HEK293T (cell line): ENCODE data around the gene C16orf74.

Experiments used
- CTCF ChIA-PET: fragments of 350-600 bp; formaldehyde crosslinking; extraction: SDS; loops from one replicate; lab custom pipeline; 2021; ENCODE audit warnings: antibody characterized with exemption, inconsistent platforms; lab: Yijun Ruan, JAX
- POLR2A ChIA-PET: fragments of 350-600 bp; formaldehyde crosslinking; extraction: SDS; loops from one replicate; lab custom pipeline; 2020; ENCODE audit warnings: antibody characterized with exemption, inconsistent platforms; lab: Yijun Ruan, JAX
- DNase-seq: peaks from one replicate; pipeline ENCODE4 v3.0.0; 2012; ENCODE audit warnings: mixed read lengths; ENCODE audit errors: extremely low spot score
- ARNT ChIP-seq: fragments of 450-650 bp; IDR thresholded peaks from 2 replicates; pipeline ENCODE4 v1.6.1; 2017; ENCODE audit warnings: mild to moderate bottlenecking
- BHLHE40 ChIP-seq: fragments of 450-650 bp; IDR thresholded peaks from 2 replicates; pipeline ENCODE4 v1.6.1; 2016; ENCODE audit warnings: mild to moderate bottlenecking, moderate library complexity, borderline replicate concordance
- CTBP1 ChIP-seq: fragments of 450-650 bp; IDR thresholded peaks from 2 replicates; pipeline ENCODE4 v1.6.1; 2016; ENCODE audit warnings: borderline replicate concordance
- ELF4 ChIP-seq: fragments of 450-650 bp; IDR thresholded peaks from 2 replicates; pipeline ENCODE4 v1.6.1; 2017; ENCODE audit warnings: antibody characterized with exemption
- FOXA1 ChIP-seq: fragments of 450-650 bp; IDR thresholded peaks from 2 replicates; pipeline ENCODE4 v1.6.1; 2016; ENCODE audit warnings: mild to moderate bottlenecking
- FOXK2 ChIP-seq: fragments of 450-650 bp; IDR thresholded peaks from 2 replicates; pipeline ENCODE4 v1.6.1; 2016; ENCODE audit warnings: mild to moderate bottlenecking
- FOXM1 ChIP-seq: fragments of 450-650 bp; IDR thresholded peaks from 2 replicates; pipeline ENCODE4 v1.6.1; 2017; ENCODE audit warnings: mild to moderate bottlenecking, borderline replicate concordance
- HDGF ChIP-seq: fragments of 450-650 bp; IDR thresholded peaks from 2 replicates; pipeline ENCODE4 v1.6.1; 2017; ENCODE audit warnings: antibody characterized with exemption, borderline replicate concordance
- L3MBTL2 ChIP-seq: fragments of 450-650 bp; conservative IDR thresholded peaks from 2 replicates; pipeline ENCODE4 v1.6.1; 2016; ENCODE audit warnings: mild to moderate bottlenecking
- LEF1 ChIP-seq: fragments of 450-650 bp; IDR thresholded peaks from 2 replicates; pipeline ENCODE4 v1.6.1; 2017; ENCODE audit warnings: mild to moderate bottlenecking, borderline replicate concordance
- NFRKB ChIP-seq: fragments of 450-650 bp; IDR thresholded peaks from 2 replicates; pipeline ENCODE4 v1.6.1; 2016; ENCODE audit warnings: mild to moderate bottlenecking, moderate library complexity
- SP1 ChIP-seq: fragments of 450-650 bp; IDR thresholded peaks from 2 replicates; pipeline ENCODE4 v1.6.1; 2017
- SUZ12 ChIP-seq: fragments of 450-650 bp; IDR thresholded peaks from 2 replicates; pipeline ENCODE4 v1.6.1; 2016; ENCODE audit warnings: mild to moderate bottlenecking
- TARDBP ChIP-seq: fragments of 450-650 bp; IDR thresholded peaks from 2 replicates; pipeline ENCODE4 v1.6.1; 2016
- ZNF384 ChIP-seq: fragments of 450-650 bp; IDR thresholded peaks from 2 replicates; pipeline ENCODE4 v1.6.1; 2016
- TF ChIP-seq, protein P1 (sequence below): fragments of 450-650 bp; IDR thresholded peaks from 2 replicates; pipeline ENCODE4 v1.6.1; 2016

C16orf74 gene

DNA sequence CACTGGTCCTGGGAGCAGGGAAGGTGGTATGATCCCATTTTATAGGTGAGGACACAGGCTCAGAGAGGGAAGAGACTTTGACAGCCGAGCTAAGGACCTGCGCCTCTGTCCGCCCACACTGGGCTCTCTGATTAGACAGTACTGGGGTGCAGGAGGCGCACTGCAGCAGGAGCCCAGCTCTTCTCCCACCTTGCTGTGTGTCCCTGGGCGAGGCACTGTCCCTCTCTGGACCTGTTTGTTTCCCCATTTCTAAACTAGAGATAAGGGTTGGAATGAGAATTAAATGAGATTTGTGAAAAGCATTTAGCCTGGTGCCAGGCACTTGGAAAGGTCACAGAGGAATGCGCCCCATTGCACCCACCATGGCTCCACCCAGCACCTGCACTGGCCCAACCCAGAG, 42.6 kb downstream of the C16orf74 start:
- ChIA-PET CTCF (no interaction called here), POLR2A (no interaction called here)
- TF ChIP-seq CTBP1 (no peak), BHLHE40 (no peak), SUZ12 (no peak), ELF4 (no peak), TARDBP (no peak)
- DNase-seq = no peak

DNA sequence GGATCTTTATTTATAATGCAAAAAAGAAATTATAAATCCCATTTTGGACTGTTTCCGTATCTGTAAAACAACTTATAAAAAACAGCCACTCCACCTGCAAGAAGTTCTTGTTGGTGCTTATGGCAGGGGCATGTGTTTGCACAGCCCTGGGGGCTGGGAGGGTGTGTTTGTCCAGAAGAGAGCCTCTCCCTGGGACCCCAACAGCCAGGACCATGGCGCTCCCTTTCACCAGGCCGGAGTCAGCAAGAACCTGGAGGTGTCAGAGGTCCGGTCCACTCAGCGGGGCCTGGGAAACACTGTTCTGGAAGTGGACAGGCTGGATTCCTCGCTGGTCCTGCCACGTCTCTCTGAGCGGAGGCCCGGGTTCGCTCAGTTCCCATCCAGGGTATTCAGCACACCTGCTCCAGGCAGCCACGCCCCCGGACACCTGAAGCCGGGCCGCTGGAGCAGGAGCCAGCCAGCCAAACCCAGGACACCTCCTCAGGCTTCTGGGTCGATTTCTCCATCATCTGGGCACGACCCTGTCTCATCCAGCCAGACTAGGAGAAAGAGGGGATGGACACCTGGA, 43.3 kb downstream of the C16orf74 start:
- DNase-seq = no peak

DNA sequence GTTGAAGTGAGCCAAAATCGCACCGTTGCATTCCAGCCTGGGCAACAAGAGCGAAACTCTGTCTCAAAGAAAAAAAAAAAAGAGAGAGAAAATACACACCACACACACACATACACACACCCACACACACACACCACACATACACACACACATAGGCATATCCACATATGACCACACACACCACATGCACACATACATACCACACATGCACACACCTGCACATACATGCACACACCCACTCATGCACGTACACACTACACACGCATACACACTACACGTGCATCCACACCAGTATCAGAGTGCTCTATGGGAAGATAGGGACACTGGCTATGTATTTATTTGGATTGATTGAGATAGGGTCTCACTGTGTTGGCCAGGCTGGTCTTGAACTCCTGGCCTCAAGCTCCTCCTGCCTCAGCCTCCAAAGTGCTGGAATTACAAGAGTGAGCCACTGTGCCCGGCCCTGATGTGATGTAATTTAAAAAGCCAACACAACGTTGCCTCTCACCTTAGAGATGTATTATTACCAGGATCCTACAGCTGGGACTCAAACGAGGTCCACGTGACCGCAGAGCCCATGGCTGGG, 44.4 kb downstream of the C16orf74 start:
- ChIA-PET CTCF (no interaction called here), POLR2A (no interaction called here)
- TF ChIP-seq TARDBP (no peak), ARNT (no peak), SUZ12 (no peak), BHLHE40 (no peak), CTBP1 (no peak), HDGF (no peak)
- no peak for DNase-seq

More for the DNA sequence above, 43.3 kb downstream of the C16orf74 start:
- TF ChIP-seq HDGF (no peak), SUZ12 (no peak), ELF4 (no peak), SP1 (no peak), ZNF384 (no peak), CTBP1 (no peak), TARDBP (no peak), LEF1 (no peak), BHLHE40 (no peak), ARNT (no peak), FOXA1 (no peak), L3MBTL2 (no peak), FOXK2 (no peak), NFRKB (no peak), FOXM1 (no peak)
- TF ChIP-seq, protein P1, sequence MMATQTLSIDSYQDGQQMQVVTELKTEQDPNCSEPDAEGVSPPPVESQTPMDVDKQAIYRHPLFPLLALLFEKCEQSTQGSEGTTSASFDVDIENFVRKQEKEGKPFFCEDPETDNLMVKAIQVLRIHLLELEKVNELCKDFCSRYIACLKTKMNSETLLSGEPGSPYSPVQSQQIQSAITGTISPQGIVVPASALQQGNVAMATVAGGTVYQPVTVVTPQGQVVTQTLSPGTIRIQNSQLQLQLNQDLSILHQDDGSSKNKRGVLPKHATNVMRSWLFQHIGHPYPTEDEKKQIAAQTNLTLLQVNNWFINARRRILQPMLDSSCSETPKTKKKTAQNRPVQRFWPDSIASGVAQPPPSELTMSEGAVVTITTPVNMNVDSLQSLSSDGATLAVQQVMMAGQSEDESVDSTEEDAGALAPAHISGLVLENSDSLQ = no peak
- POLR2A ChIA-PET = no interaction called here
- CTCF ChIA-PET = no interaction called here

DNA sequence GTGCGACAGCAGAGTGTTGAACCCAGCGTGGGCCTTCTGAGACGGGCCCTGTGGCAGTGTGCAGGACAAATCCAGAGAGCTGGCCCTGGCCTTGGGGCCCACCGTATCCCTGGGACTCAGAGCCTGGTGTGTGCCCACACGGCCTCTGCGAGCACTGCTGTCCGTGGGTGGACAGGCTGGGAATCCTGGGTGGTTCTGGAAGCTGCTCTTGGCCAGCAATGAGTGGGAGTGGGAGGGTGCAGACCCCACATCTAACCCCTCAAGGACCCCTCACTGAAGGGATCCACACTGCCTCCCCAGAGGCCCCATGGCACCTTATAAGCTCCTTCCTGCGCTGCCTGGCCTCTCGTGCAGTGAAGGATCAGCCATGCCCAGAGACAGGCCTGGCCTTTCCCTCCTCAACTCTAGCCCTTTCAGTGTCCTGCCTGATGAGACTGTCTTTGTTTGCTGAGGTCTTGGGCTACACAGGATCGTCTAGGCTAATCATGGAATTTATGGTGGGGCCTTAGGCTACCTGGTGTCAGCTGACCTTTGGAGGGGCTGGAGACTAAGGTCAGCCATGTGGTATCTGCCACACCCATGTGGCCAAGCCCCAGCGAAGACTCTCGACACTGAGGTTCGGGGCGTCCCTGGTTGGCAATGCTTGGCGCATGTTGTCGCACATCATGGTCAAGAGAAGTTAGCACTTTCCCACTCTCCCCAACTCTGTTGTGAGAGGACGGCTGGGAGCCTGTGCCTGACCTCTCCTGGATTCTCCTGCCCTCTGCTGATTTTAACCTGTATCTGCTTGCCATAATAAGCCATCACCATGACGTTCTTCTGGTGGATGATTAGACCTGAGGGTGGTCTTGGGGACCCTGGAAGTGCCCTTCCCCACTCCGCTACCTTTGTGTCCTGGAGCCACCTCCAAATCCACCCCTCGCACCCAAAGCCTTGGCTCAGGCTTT, 45.7 kb downstream of the C16orf74 start:
- no peak for DNase-seq
- CTCF ChIA-PET = no interaction called here
- POLR2A ChIA-PET = no interaction called here
- TF ChIP-seq BHLHE40 (no peak), FOXM1 (no peak), FOXA1 (no peak), ELF4 (no peak), FOXK2 (no peak), HDGF (no peak), ZNF384 (no peak), NFRKB (no peak), CTBP1 (no peak)
- TF ChIP-seq, protein P1 = no peak

DNA sequence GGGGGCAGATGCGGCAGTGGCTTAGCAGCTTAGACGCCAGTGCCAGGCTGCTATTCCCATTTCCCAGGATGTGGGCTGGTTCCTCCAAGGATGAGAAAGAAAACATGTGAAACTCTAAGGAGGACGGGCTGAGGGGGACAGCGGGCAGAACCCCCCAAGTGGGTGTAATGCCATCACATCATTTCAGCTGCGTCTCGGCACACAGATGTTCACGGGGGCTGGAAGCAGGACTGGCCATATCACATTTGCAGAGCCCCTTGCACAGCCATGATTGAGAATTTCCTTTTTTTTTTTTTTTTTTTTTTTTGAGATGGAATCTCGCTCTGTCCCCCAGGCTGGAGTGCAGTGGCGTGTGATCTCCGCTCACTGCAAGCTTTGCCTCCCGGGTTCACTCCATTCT, 46.9 kb downstream of the C16orf74 start:
- ChIA-PET CTCF (interaction anchor here (1.5 kb wide), 1 partner anchor 15 kb away, joined by 3 read pairs; no protein-coding TSS in a partner anchor), POLR2A (no interaction called here)
- no peak for TF ChIP-seq BHLHE40
- TF ChIP-seq SUZ12 = no peak
- no peak for TF ChIP-seq FOXK2
- TF ChIP-seq TARDBP = no peak
- no peak for TF ChIP-seq ARNT
- no peak for TF ChIP-seq LEF1
- TF ChIP-seq ZNF384 = no peak
- no peak for TF ChIP-seq FOXM1
- TF ChIP-seq, protein P1 = no peak
- TF ChIP-seq ELF4 = no peak
- TF ChIP-seq L3MBTL2 = no peak
- TF ChIP-seq CTBP1 = no peak
- TF ChIP-seq HDGF = no peak
- TF ChIP-seq NFRKB = no peak
- TF ChIP-seq SP1 = no peak
- TF ChIP-seq FOXA1 = no peak

More for the DNA sequence above, 46.9 kb downstream of the C16orf74 start:
- DNase-seq = no peak
